ENCODE results near the gene ZNF385B. TPM values are rescaled to one million over a fixed set of nuclear protein-coding genes. Genes with fewer than 3 reads are reported as not detected.

Gene ZNF385B
- total and polyA plus RNA-seq, 2 donors (not counting 1 experiment from before 2014, with no cell fraction given) = not detected

DNA sequence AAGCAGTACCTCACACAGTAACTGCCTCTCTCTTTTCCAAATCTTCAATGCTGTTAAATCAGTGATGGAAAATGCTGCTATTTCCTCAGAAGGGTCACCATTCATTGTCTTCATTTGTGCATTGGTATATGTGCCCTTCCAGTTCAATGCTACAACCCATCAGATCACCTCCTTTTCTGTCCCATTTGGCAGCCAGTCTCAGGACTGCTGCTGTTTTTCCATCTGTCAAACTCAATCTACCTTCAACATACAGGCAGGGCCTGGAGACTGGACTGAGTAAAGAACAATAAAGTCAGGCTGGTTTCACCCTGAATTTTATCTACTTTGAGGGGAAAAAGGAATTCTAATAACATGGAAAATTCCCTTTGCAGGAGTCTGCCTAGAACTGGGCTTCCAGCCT lies 17.9 kb downstream of the ZNF385B start:
- Histone ChIP-seq H3K27me3 (replicated peaks in 1 of 4; ENCODE audit: control extremely low read depth in 1 of 4, control insufficient read depth in 3 of 4, insufficient read depth in 4 of 4, low read length in 3 of 4) (no peaks in the 10 kb centered on the region), H2AFZ (ENCODE audit: insufficient read depth, low read depth, low read length, poor library complexity, severe bottlenecking) (no peak overlapping the region), H3K9me3 (ENCODE audit: control extremely low read depth in 1 of 3, control insufficient read depth in 2 of 3, insufficient read depth in 1 of 3, low read length in 2 of 3) (no peaks in the 10 kb centered on the region), H3K79me2 (ENCODE audit: control insufficient read depth, insufficient read depth, low read length) (no peaks in the 10 kb centered on the region), H3K27ac (ENCODE audit: low read length in 2 of 2) (no peak overlapping the region), H3K9ac (ENCODE audit: low read length) (no peak overlapping the region), H3K36me3 (replicated peaks in 1 of 2; ENCODE audit: control extremely low read depth in 1 of 2, control insufficient read depth in 1 of 2, extremely low read depth in 1 of 2, insufficient read depth in 2 of 2, low read length in 1 of 2) (no peaks in the 10 kb centered on the region), H3K4me3 (ENCODE audit: control extremely low read depth in 1 of 5, extremely low read depth in 1 of 5, insufficient read depth in 1 of 5, low read depth in 2 of 5, low read length in 4 of 5) (no peak overlapping the region), H3K4me1 (ENCODE audit: control insufficient read depth in 2 of 2, insufficient read depth in 2 of 2, low read length in 2 of 2) (no peaks in the 10 kb centered on the region), H4K20me1 (ENCODE audit: control insufficient read depth, insufficient read depth, low read length, poor library complexity, severe bottlenecking) (no peaks in the 10 kb centered on the region), H3K4me2 (replicated peaks; ENCODE audit: low read depth, low read length, poor library complexity, severe bottlenecking) (no peak overlapping the region)
- no peak overlapping the region for H3K27ac Mint-ChIP-seq
- no peak for ATAC-seq (ENCODE audit: low read depth)
- ChIA-PET POLR2A (no interaction called here), CTCF (no interaction called here)
- TF ChIP-seq EZH2 (IDR thresholded peaks at IDR 0.05; ENCODE audit: borderline replicate concordance, insufficient read depth, low read depth, low read length, poor library complexity, severe bottlenecking) (no peak), CTCF (IDR thresholded peaks at IDR 0.05) (no peak)
- no peaks in the 10 kb centered on the region for H3K9me3 Mint-ChIP-seq (ENCODE audit: insufficient read depth)
- DNase-seq = no peak
- peaks cover 13% of the 10 kb centered on the region for H3K27me3 Mint-ChIP-seq
- H3K4me3 Mint-ChIP-seq = no peak overlapping the region
- intact Hi-C loops (cut with micrococcal nuclease) = no loop called here
- H3K4me1 Mint-ChIP-seq = no peaks in the 10 kb centered on the region

DNA sequence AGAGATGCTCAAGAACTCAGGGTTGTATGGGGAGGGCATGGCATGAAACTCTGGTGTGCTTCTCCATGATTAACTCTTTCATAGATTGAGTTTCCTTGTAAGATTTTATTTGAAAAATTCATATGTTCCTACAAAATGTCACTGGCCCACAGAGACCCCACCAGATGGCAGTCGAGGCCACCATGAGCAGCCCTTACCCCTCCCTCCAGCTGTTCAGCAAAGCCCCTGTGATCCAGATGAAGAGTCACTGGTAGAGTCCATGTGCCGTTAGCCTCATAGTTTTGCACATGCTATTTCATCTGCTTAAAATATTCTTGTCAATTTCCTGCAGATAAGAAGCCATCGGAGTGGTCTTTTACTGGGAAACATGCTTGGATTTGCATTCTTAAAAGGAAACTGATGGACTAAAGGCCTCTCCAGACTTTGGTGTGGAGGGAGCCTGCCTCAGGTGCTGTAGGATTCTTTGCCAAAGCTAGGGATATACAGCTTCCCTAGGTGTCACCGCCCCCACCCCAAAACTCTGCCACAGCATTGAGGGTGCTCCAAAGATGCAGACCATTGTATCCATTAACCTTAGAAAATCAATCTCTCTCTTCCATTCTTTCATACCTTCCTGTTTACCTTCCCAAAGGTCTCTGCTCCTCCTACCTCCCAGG lies 18.8 kb downstream of the ZNF385B start:
- ChIA-PET POLR2A (no interaction called here), CTCF (no interaction called here)
- H3K27me3 ChIP-seq (replicated peaks in 1 of 4; ENCODE audit: control extremely low read depth in 1 of 4, control insufficient read depth in 3 of 4, insufficient read depth in 4 of 4, low read length in 3 of 4) = no peaks in the 10 kb centered on the region
- no peak overlapping the region for H3K4me2 ChIP-seq (replicated peaks; ENCODE audit: low read depth, low read length, poor library complexity, severe bottlenecking)
- WGBS (ENCODE audit: insufficient coverage) = 75% methylated on average over 1 of the region's 4 CpGs
- H4K20me1 ChIP-seq (ENCODE audit: control insufficient read depth, insufficient read depth, low read length, poor library complexity, severe bottlenecking) = no peaks in the 10 kb centered on the region
- H3K9ac ChIP-seq (ENCODE audit: low read length) = no peak overlapping the region
- no peaks in the 10 kb centered on the region for H3K9me3 ChIP-seq (ENCODE audit: control extremely low read depth in 1 of 3, control insufficient read depth in 2 of 3, insufficient read depth in 1 of 3, low read length in 2 of 3)
- H3K27ac Mint-ChIP-seq = no peak overlapping the region
- no peak for DNase-seq
- H3K79me2 ChIP-seq (ENCODE audit: control insufficient read depth, insufficient read depth, low read length) = no peaks in the 10 kb centered on the region
- no peak overlapping the region for H3K27ac ChIP-seq (ENCODE audit: low read length in 2 of 2)
- H3K4me3 ChIP-seq (ENCODE audit: control extremely low read depth in 1 of 5, extremely low read depth in 1 of 5, insufficient read depth in 1 of 5, low read depth in 2 of 5, low read length in 4 of 5) = no peak overlapping the region
- no peaks in the 10 kb centered on the region for H3K4me1 ChIP-seq (ENCODE audit: control insufficient read depth in 2 of 2, insufficient read depth in 2 of 2, low read length in 2 of 2)
- H3K4me1 Mint-ChIP-seq = no peaks in the 10 kb centered on the region
- TF ChIP-seq CTCF (IDR thresholded peaks at IDR 0.05) (no peak), EZH2 (IDR thresholded peaks at IDR 0.05; ENCODE audit: borderline replicate concordance, insufficient read depth, low read depth, low read length, poor library complexity, severe bottlenecking) (no peak)
- ATAC-seq (ENCODE audit: low read depth) = no peak
- no peaks in the 10 kb centered on the region for H3K9me3 Mint-ChIP-seq (ENCODE audit: insufficient read depth)
- H2AFZ ChIP-seq (ENCODE audit: insufficient read depth, low read depth, low read length, poor library complexity, severe bottlenecking) = no peak overlapping the region
- intact Hi-C loops (cut with micrococcal nuclease) = no loop called here
- H3K27me3 Mint-ChIP-seq = peaks cover 18% of the 10 kb centered on the region
- no peak overlapping the region for H3K4me3 Mint-ChIP-seq
- no peaks in the 10 kb centered on the region for H3K36me3 ChIP-seq (replicated peaks in 1 of 2; ENCODE audit: control extremely low read depth in 1 of 2, control insufficient read depth in 1 of 2, extremely low read depth in 1 of 2, insufficient read depth in 2 of 2, low read length in 1 of 2)

Data from B cell (primary cell).